ENCODE data around the gene KRT27.

The KRT27 gene

DNA sequence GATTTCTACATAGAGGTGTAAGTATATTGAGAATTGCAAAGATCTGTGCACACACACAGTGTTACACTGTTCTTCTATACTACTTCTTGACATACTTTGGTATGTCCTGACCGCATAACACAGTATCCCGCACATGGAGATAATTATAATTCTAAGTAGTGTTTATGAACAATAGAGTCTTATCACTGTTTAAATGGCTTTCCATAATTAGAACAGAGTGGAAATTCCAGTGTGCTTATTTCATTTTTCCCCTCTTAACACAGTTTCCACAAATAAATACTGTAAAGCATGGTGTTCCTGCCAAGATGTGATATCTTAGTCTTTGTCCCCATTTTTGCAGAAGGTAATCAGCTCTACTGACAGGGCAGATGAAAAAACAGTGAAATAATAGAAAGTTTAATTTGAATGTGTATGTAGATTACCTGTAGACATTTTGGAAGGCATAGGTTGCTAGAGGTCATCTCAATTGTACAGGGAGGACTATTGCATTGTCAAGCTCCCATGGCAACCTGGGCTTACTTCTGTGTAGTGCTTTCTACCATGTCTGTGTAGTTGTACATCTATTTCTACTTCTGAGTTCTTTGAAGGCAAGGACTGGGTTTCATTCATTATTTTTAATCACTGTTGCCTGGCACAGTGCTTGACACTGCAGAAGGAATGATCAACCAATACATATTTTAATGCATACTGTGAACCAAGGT is 27.5 kb upstream of the KRT27 start:
- in situ Hi-C loops (cut with MboI; ENCODE audit: low sequenced_read_pairs): no loop called here

DNA sequence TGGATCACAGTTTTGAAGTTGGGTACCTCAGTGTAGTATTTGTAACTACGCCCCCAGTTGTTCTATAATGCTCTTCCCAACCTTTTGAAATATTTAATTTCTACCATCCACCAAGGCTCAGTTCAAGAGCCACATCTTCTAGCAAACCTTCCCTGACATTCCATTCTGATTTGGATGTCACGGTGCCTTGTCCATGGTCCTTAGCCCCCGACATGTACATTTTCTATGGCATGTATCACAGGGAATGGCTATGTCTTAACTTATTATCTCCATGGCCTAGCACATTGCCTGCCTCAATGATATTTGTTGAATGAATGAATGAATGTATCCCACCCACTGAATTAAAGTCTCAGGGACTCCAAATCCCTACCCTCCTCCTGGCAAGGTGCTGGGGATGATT is 23.8 kb upstream of the KRT27 start:
- in situ Hi-C loops (cut with MboI; ENCODE audit: low sequenced_read_pairs): no loop called here

DNA sequence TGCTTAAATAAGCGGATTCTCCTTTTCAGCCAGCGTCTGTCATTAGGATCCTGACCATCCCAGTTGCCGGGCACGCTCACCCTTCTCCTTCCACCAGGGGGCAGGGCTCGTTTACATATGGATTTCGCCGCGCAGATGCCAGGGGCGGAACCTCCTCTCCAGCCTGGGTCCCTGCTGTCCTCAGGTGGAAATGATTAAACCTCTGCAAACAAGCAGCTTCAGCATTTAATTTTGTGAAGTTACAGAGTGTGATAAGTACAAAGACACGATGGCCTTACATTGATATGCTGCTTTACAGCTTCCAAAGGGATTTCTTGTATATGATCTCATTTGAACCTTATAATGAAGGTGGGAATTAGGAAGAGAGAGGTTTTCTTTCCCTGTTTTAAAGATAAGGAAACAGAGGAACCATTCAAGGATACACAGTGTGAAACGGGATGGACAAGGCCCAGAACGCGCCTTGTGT is 21.3 kb upstream of the KRT27 start:
- in situ Hi-C loops (cut with MboI; ENCODE audit: low sequenced_read_pairs): no loop called here

DNA sequence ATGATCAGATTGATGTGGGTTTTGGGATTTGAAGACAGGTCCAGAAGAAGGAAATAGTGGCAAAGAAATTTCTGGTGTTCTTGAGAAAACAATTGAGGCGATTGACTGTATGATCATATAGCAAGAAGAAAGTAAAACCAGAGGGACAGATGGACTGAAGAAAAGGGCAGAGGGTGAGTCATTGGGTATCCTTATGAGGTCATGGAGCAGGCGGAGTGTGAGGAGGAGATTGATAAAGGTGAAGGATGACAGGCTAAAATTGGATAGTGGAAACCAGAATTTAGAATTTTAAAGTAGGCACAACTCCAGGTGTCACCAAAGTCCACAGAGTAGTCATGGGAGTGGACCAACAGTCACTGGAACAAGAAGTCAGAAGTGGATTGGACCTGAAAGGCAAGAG is 18.8 kb upstream of the KRT27 start:
- in situ Hi-C loops (cut with MboI; ENCODE audit: low sequenced_read_pairs): no loop called here

DNA sequence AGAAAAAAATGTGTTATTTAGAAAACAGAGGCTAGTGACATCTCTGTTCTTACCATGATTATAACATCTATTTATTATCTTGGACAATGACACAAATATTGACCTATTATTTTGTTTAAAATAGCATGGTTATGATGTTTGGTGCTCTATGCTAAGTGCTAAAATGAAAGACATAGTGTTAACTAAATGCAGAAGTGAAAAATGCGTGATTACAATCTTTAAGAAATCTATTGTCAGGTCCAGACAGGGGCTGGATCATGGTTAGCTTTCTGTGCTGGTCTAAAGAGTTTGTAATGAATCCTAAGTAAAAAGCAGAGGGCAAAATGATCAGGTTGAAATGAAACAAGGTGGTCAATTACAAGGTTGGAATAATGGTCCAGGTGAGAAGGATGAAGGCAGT is 18.0 kb upstream of the KRT27 start:
- in situ Hi-C loops (cut with MboI; ENCODE audit: low sequenced_read_pairs): no loop called here

DNA sequence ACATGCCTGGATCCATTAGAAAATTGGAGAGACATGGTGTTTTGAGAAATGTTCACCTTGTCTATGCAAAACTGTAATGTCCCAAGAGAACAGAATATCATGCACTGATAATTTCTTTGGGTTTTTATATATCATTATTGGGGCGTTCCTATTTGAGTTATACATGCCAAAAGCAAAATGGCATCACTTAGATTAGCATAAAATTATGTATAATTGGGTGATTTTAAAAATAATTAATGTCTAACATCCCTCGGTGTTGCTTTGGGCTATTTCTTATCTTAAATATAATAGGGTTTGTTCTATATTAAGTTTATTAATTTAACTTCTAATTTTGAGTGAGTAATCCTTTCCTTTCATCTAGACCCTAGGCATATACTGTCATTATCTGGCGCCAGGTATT is 17.5 kb upstream of the KRT27 start, which contains the start of gene KRT28:
Gene KRT28 (minus strand): TSS at position 101 of the 400 bp plus-strand sequence. CDS start 66 bp downstream, at position 35.
- in situ Hi-C loops (cut with MboI; ENCODE audit: low sequenced_read_pairs): no loop called here

DNA sequence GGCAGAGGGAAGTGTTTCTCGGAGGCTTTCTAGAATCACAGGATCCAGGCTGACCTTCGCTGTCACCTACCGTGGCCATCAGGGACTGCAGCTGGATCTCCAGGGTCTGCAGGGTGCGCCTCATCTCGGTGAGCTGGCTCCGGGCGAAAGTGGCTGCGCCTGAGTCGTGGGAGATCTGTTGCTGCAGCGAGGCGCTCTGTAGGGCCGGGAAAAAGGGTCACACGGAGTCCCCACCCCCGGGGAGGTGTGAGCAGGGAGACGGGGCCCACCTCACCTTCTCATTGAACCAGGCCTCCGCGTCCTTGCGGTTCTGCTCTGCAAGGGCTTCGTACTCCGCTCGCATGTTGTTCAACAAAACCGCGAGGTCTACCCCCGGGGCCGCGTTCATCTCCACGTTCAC is 14.5 kb upstream of the KRT27 start:
- in situ Hi-C loops (cut with MboI; ENCODE audit: low sequenced_read_pairs): no loop called here

DNA sequence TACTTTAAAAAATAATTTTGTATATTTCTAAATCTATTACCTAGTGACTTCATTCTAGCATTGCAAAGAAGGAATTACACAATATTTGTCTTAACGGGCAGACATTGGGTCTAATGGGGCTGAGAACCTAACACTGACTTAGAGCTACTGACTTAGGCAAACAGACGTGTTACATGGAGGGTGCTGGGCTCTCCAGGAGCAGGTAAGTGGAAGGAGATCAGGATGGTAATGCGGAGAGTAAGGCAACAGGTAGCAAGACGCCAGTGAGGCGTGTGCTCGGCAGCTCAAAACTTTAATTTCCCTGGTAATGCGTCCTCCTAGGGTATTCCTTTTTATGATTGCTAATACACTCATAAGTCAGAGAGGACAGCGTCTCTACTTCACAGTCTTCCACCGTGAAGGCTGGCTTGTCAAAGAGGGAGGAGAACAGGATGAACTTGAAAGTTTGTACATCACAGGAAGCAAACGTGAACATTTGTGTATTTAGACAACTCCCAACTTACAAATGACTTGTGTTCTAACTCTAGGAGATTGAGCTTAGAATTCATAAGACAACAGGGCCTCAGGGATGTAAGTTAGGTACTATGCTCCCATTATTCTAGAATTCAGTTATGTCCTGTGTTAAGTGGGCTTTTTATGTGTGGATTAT is 12.8 kb upstream of the KRT27 start:
- in situ Hi-C loops (cut with MboI; ENCODE audit: low sequenced_read_pairs): no loop called here

DNA sequence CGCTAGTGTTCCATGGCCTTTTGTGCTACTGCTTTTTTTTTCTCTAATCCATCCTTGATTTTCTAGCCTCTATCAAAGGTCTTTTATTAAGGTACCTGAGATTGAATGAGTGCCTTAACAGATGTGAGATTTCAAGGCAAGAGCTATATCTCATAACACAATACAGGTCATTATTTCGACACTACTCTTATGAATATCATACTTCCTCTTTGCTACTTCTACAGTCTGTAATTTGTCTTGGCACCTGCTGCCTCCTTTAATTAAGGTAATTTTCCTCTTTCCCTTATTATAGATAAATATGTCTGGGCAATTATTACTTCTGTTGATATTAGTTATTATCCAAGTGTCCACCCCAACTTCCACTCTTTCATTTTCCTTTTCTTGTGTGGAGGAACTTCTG is 12.1 kb upstream of the KRT27 start:
- in situ Hi-C loops (cut with MboI; ENCODE audit: low sequenced_read_pairs): no loop called here

DNA sequence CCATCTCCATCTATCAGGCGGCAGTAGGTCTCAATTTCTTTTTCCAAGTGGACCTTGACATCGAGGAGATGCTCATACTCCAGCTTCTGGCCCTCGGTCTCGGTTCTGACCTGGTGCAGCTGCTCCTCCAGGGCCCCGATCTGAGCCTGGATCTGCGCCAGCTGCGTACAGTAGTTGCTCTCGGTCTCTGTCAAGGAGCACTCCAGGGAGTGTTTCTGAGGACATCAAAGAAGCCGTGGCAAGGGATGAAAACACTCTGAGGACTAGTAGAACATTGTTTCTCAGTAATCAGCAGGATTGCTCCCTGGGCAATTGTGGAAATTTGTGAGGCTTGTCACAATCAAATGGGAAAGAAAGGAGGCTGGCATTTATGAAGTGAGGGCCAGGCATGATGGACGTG is 11.5 kb upstream of the KRT27 start:
- in situ Hi-C loops (cut with MboI; ENCODE audit: low sequenced_read_pairs): no loop called here

DNA sequence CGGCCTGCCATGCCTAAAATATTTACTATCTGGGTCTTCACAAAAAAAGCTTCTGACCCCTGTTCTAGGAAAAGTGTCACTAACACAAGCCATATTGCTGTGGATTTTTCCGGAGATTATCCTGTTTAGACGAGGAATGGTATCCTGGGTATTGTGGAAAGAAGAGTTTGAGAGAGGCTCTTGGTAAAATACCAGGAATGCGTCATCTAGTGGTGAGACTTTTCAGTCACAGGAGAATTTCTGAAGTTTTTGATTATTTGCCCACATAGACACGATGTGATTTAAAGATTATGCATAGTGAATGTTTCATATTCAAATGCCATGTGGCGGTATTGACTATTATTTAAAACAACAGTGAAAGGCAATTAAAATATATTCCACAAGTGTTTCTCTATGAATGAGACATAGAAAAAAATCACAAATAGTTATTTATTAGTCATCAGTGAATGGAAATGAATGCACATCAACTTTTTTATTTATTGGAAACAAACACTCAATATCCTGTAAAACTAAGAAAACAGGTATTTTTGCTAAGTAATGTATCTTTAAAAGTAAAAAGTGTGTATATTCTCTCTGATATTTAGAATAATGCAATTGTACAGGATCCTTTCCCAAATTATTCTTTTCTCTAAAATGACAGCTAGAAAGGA is 9.6 kb upstream of the KRT27 start:
- in situ Hi-C loops (cut with MboI; ENCODE audit: low sequenced_read_pairs): no loop called here

DNA sequence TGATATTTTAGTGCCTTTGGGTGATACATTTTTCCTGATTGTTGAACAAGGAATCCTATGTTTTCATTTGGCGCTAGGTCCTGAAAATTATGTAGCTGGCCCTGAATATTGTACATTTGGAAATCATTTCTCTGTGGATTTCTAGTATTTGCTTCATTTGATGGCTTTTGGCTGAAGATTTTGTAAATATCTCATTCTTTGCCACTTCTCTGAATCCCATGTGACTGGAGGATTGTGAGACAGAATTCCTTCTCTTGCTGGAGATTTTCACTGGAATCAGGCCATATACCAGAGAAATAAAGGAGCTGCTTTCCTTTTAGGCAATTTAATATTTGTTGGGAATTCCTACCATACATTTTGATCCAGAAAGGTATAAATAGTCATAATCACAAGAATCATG is 8.8 kb upstream of the KRT27 start:
- in situ Hi-C loops (cut with MboI; ENCODE audit: low sequenced_read_pairs): no loop called here

DNA sequence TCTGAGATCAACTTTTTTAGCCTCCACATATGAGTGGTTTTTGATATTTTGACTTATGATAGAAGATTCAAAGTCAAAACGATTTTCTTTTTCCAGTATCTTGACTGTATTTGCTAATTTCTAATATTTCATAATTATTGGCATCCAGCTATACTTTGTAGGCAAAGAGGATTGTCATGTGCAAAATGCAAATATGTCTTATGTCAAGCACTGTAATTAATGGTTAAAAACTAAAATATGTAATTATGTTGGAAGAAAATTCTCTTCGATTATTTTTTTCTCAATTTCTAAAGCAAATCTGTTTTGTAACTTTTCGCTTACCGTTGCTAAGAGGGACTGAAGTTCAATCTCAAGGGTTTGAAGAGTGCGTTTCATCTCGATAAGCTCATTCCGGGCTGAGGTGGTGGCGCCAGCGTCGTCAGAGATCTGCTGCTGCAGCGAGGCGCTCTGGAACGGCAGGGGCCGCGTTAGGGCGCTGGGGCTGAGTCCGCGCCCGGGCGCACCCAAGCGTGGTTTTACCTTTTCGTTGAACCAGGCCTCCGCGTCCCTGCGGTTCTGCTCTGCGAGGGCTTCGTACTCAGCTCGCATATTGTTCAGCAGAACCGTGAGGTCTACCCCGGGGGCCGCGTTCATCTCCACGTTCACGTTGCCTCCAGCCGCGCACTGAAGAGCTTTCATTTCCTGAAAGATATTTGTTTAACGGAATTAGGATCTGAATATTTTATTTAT is 3.0 kb downstream of the KRT27 start:
- in situ Hi-C loops (cut with MboI; ENCODE audit: low sequenced_read_pairs): no loop called here

DNA sequence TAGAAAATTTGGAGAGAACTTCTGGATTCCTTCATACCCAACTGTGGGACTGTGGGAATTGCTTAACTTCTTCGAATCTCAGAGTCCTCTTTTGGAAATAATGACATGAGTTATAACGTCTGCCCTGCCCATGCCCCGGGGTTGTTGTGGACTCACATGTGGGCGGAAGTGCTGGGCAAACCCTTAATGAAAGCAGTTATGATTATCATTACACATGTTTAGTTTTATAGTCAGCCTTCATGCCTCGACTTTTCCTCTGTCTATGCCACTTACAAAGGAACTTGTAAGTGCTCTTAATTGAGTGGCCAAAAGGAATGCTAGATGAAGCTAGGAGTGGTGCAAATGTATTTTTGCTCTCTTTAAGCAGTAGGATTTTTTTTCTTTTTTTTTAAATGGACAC is 3.9 kb downstream of the KRT27 start:
- in situ Hi-C loops (cut with MboI; ENCODE audit: low sequenced_read_pairs): no loop called here

DNA sequence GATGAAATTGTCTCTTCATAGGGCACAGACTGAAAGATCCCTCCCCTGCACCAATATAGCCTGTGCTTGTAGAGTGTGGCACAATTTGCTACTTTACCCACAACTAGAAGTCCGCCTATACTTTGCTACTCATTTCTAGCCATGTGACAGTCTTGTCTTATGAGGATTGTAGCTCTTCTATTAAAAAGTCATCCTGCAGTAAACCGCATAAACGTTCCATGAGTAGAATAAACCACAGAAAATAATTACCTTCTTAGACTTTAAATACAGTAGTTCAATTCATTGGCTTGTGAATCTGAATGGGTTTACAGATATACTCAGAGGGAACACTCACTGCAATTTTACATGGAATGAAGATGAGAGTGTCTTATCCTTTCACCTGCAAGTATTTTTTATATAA is 4.4 kb downstream of the KRT27 start:
- in situ Hi-C loops (cut with MboI; ENCODE audit: low sequenced_read_pairs): no loop called here

DNA sequence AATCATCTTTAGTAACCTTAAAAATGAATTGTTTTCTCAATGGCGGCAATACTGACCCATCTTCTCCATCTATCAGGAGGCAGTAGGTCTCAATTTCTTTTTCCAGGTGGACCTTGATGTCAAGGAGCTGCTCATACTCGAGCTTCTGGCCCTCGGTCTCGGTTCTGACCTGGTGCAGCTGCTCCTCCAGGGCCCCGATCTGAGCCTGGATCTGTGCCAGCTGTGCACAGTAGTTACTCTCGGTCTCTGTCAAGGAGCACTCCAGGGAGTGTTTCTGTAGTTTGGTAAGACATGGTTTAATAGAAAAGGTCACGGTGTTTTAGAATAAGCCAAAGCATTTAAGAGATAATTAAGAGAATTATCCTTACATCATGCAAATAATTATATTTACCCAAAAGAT is 4.9 kb downstream of the KRT27 start:
- in situ Hi-C loops (cut with MboI; ENCODE audit: low sequenced_read_pairs): no loop called here

DNA sequence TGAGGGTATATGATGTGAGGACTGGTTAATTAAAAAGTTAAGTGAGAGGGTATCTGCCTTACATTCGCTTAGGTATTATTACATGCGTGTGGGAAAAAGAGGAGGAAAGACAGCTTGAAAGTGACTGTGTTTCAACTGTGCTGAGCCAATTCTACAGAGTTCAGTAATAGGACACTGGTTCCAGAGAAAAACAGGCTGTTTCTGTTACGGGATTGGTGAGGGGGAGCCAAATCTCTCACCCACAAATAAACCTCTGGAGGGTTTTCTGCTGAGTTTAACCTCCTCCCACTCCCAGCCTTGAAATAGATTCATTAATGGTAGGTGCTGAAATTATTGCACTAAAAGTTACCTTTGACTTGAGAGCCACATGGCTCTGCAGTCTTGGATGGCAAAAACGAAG is 6.4 kb downstream of the KRT27 start:
- in situ Hi-C loops (cut with MboI; ENCODE audit: low sequenced_read_pairs): no loop called here

DNA sequence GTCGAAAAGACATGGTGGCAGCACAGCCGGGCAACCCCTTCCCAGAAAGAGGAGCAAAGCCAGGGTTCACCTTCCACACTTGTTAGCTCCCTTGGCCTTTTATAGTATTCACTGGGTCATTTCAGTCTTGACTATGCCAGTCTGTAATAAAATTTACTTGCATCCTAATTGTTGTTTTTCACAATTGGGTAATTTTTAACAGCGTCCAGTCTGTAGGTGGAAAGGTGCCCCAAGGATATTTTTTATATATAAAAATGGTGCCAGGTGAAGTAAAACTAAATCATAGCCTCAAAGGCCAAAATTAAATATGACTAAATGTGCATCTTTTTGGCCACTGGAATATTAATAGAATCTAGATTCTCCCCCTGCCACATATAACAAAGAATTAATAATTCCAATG is 10.2 kb downstream of the KRT27 start, which contains the start of gene KRT26:
Gene KRT26 (minus strand): TSS at position 101 of the 400 bp plus-strand sequence. CDS start 88 bp downstream, at position 13.
- in situ Hi-C loops (cut with MboI; ENCODE audit: low sequenced_read_pairs): no loop called here

DNA sequence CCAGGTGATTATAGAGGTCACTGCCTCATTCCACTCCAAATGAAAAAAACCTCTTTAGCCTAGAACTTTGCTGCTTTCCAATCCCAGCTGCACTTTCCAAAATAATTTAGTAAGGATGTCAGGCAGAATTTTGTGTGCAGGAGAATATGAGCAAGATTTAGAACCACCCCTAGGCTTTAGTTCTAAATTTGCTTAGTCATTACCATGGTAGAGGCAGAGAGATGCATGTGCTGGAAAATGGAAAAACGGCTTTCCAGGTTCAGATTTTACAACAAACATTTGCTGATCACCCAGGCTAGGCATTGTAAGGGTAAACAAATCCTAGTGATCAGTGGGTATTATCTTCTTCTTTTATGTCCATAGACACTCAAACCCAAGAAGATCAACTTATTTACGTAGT is 16.7 kb downstream of the KRT27 start:
- in situ Hi-C loops (cut with MboI; ENCODE audit: low sequenced_read_pairs): no loop called here

DNA sequence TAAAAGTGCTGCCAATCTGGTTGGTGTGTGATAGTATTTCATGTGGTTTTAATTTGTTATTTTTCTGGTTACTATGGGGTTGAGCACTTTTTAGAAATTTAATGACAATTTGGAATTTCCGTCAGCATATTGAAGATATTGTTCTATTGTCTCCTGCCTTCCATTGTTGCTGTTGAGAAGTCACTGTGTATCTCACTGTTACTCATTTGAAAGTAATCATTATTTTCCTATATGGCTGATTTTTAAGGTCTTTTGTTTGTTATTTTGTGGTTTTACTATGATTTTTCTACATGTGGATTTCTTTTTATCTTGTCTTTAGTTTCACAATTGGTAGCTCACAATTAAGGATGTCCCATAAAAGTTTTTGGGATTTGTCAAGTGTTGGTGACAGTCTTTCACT is 18.6 kb downstream of the KRT27 start:
- in situ Hi-C loops (cut with MboI; ENCODE audit: low sequenced_read_pairs): no loop called here

Measured in hTERT RPE-1 (cell line).